ENCODE measurements around the gene SPEN.

Gene SPEN

GRCh38 chr1:15985611-15986297, 138.2 kb downstream of the SPEN start:
- Histone ChIP-seq H3K4me1 (ENCODE audit: low read depth, poor library complexity, severe bottlenecking) (no peaks in the 10 kb centered on the region), H3K79me2 (ENCODE audit: insufficient read depth, low read depth) (no peaks in the 10 kb centered on the region), H3K9ac (no peak overlapping the region), H2AFZ (ENCODE audit: low read depth) (no peak overlapping the region), H4K20me1 (ENCODE audit: insufficient read depth) (no peaks in the 10 kb centered on the region), H3K27me3 (ENCODE audit: insufficient read depth, low read depth) (no peaks in the 10 kb centered on the region), H3K27ac (no peak overlapping the region), H3K4me2 (no peak overlapping the region), H3K36me3 (ENCODE audit: insufficient read depth) (no peaks in the 10 kb centered on the region), H3K4me3 (IDR thresholded peaks at IDR 0.05; ENCODE audit: insufficient read depth, low read depth, low read length) (no peak overlapping the region)
- TF ChIP-seq CTCF (conservative IDR thresholded peaks at IDR 0.05; ENCODE audit: low read depth, low read length) = no peak

DNA sequence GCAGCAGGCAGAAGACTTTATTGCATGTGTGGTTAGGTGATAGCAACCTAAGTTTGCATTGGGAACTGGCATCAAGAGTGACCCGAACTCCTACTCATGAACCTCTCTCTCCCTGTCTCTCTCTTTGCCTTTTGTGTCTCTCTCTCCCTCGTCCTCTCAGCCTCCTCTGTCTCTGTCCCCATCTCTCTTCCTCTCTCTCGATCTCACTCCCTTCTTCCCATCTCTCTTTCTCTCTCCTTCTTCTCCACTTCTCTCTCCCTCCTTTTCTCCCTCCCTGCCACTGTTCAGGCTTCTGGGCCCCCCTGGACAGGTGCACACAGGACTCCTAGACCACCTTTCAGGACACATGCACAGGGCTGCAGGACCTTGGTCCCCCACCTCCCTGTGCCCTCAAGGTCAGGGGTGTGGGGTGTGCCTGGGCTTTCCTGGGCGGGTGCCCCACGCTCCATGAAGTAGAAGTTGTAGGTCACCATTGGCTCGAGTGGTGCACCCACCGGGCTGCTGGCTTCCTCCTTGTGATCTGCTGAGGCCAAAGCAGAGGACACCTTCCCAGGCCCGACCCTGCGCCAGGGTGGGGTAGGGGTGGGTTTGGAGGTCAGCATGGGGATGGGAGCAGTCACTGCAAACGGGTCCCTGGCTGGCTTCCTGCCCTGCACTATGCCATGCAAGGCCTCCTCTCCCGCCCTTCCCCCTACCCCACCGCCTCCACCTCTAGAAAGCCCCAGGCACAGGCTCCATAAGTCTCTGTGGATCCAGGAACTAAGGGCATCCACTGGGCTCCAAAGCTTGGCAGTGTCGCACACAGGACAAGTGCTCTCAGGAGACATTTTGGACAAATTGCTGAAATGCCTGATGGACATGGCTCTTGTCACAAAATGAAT, 141.6 kb downstream of the SPEN start:
- H3K27ac ChIP-seq = no peak overlapping the region

GRCh38 chr1:15989776-15990175, 142.3 kb downstream of the SPEN start:
- H3K9ac ChIP-seq = no peak overlapping the region
- H3K36me3 ChIP-seq (ENCODE audit: insufficient read depth) = no peaks in the 10 kb centered on the region
- TF ChIP-seq CTCF (conservative IDR thresholded peaks at IDR 0.05; ENCODE audit: low read depth, low read length) = no peak
- no peak overlapping the region for H2AFZ ChIP-seq (ENCODE audit: low read depth)
- no peaks in the 10 kb centered on the region for H4K20me1 ChIP-seq (ENCODE audit: insufficient read depth)
- H3K4me3 ChIP-seq (IDR thresholded peaks at IDR 0.05; ENCODE audit: insufficient read depth, low read depth, low read length) = no peak overlapping the region
- no peaks in the 10 kb centered on the region for H3K4me1 ChIP-seq (ENCODE audit: low read depth, poor library complexity, severe bottlenecking)
- no peak overlapping the region for H3K4me2 ChIP-seq
- no peaks in the 10 kb centered on the region for H3K27me3 ChIP-seq (ENCODE audit: insufficient read depth, low read depth)
- no peaks in the 10 kb centered on the region for H3K79me2 ChIP-seq (ENCODE audit: insufficient read depth, low read depth)
- no peak overlapping the region for H3K27ac ChIP-seq

More for the DNA sequence above, 141.6 kb downstream of the SPEN start:
- Histone ChIP-seq H2AFZ (ENCODE audit: low read depth) (no peak overlapping the region), H3K4me1 (ENCODE audit: low read depth, poor library complexity, severe bottlenecking) (no peaks in the 10 kb centered on the region), H3K79me2 (ENCODE audit: insufficient read depth, low read depth) (no peaks in the 10 kb centered on the region), H3K36me3 (ENCODE audit: insufficient read depth) (no peaks in the 10 kb centered on the region), H4K20me1 (ENCODE audit: insufficient read depth) (no peaks in the 10 kb centered on the region), H3K27me3 (ENCODE audit: insufficient read depth, low read depth) (no peaks in the 10 kb centered on the region), H3K4me2 (no peak overlapping the region), H3K4me3 (IDR thresholded peaks at IDR 0.05; ENCODE audit: insufficient read depth, low read depth, low read length) (no peak overlapping the region), H3K9ac (no peak overlapping the region)
- no peak for TF ChIP-seq CTCF (conservative IDR thresholded peaks at IDR 0.05; ENCODE audit: low read depth, low read length)
